NCI-H345 treated with DMSO at 0.1 percent for 48 hours (cell line): Measurements from ENCODE around the gene FLT4.

Source experiments
- DNase-seq: peaks from one replicate; lab custom pipeline; 2025; ENCODE audit not compliant: unreplicated experiment; lab: John Stamatoyannopoulos, UW

FLT4 gene

GRCh38 chr5:180594311-180595045 is 54.9 kb downstream of the FLT4 start:
- no peak for DNase-seq

GRCh38 chr5:180593446-180594206 is 55.8 kb downstream of the FLT4 start:
- no peak for DNase-seq

- no peak for DNase-seq
Measured at GRCh38 chr5:180592176-180592575, 57.2 kb downstream of the FLT4 start.

GRCh38 chr5:180591311-180591887 is 58.0 kb downstream of the FLT4 start, which contains the start of gene SCGB3A1:
SCGB3A1 (minus strand) TSS chr5:180591499; CDS start chr5:180591462, 37 bp downstream.
- DNase-seq, result no peak

- no peak for DNase-seq
Measured at GRCh38 chr5:180590543-180591310, 58.7 kb downstream of the FLT4 start.

GRCh38 chr5:180589771-180590542 is 59.4 kb downstream of the FLT4 start:
- DNase-seq, result no peak

GRCh38 chr5:180586870-180587269 is 62.5 kb downstream of the FLT4 start:
- no peak for DNase-seq

GRCh38 chr5:180586204-180586603 is 63.2 kb downstream of the FLT4 start:
- no peak for DNase-seq

GRCh38 chr5:180583738-180584137 is 65.7 kb downstream of the FLT4 start:
- DNase-seq, result no peak

GRCh38 chr5:180580681-180581080 is 68.7 kb downstream of the FLT4 start:
- DNase-seq, result no peak

GRCh38 chr5:180575571-180575970 is 73.8 kb downstream of the FLT4 start:
- no peak for DNase-seq

GRCh38 chr5:180568914-180569313 is 80.5 kb downstream of the FLT4 start:
- DNase-seq, result no peak

- no peak for DNase-seq
Measured at GRCh38 chr5:180563994-180564393, 85.4 kb downstream of the FLT4 start.

GRCh38 chr5:180558232-180558631 is 91.2 kb downstream of the FLT4 start:
- no peak for DNase-seq

GRCh38 chr5:180557217-180557809 is 92.1 kb downstream of the FLT4 start:
- DNase-seq, result no peak

GRCh38 chr5:180555168-180555921 is 94.1 kb downstream of the FLT4 start:
- no peak for DNase-seq

GRCh38 chr5:180553530-180553929 is 95.9 kb downstream of the FLT4 start:
- DNase-seq, result no peak
